Chondrocyte (in vitro differentiated cells): ENCODE measurements around the gene MBD3. TPM values are rescaled to one million over a fixed set of nuclear protein-coding genes. Genes with fewer than 3 reads are reported as not detected.

Experiments
- DNase-seq: peaks from one replicate; pipeline ENCODE4 v3.0.0; 2021; ENCODE audit warnings: mixed read lengths, low spot score
- H3K27ac Mint-ChIP-seq: one replicate; pipeline ENCODE4 v1.8.0; 2021; ENCODE audit warnings: mild to moderate bottlenecking, moderate library complexity, mixed read lengths; ENCODE audit not compliant: unreplicated experiment
- H3K27me3 Mint-ChIP-seq: 2 replicates; pipeline ENCODE4 v1.8.0; 2021; ENCODE audit warnings: low read depth, mixed read lengths
- H3K36me3 Mint-ChIP-seq: 2 replicates; pipeline ENCODE4 v1.8.0; 2021; ENCODE audit warnings: low read depth, mixed read lengths
- H3K4me1 Mint-ChIP-seq: 2 replicates; pipeline ENCODE4 v1.8.0; 2021; ENCODE audit warnings: low read depth, mild to moderate bottlenecking, mixed read lengths
- H3K4me3 Mint-ChIP-seq: one replicate; pipeline ENCODE4 v1.8.0; 2021; ENCODE audit warnings: mild to moderate bottlenecking, moderate library complexity, mixed read lengths; ENCODE audit not compliant: unreplicated experiment
- H3K9me3 Mint-ChIP-seq: 2 replicates; pipeline ENCODE4 v1.8.0; 2021; ENCODE audit warnings: low read depth, mixed read lengths
- CTCF ChIP-seq: fragments of 200-600 bp; sonication (generic); IDR thresholded peaks from 2 replicates; pipeline ENCODE4 v1.5.0; 2021; ENCODE audit warnings: antibody characterized with exemption, mild to moderate bottlenecking, moderate library complexity
- total RNA-seq: library from RNA; stranded (reverse); gene quantifications from 3 replicates; pipeline ENCODE4 v1.2.1, GENCODE V29; 2021

The MBD3 gene
- total RNA-seq, 1 donor from 2014 or later, result 83.6 TPM

GRCh38 chr19:1592024-1592754 is 476 bp downstream of the MBD3 start:
- DNase-seq, result no peak
- no peaks in the 10 kb centered on the region for H3K36me3 Mint-ChIP-seq
- H3K4me1 Mint-ChIP-seq, result peaks cover 30% of the 10 kb centered on the region
- no peak for TF ChIP-seq CTCF
- peak overlapping the region; percentile 86 for H3K4me3 Mint-ChIP-seq
- no peaks in the 10 kb centered on the region for H3K9me3 Mint-ChIP-seq
- no peaks in the 10 kb centered on the region for H3K27me3 Mint-ChIP-seq
- H3K27ac Mint-ChIP-seq, result peak overlapping the region; percentile 85

GRCh38 chr19:1591421-1592023 is 1.1 kb downstream of the MBD3 start:
- peak overlapping the region; percentile 85 for H3K27ac Mint-ChIP-seq
- H3K27me3 Mint-ChIP-seq, result no peaks in the 10 kb centered on the region
- TF ChIP-seq CTCF, result no peak
- H3K4me1 Mint-ChIP-seq, result peaks cover 30% of the 10 kb centered on the region
- H3K36me3 Mint-ChIP-seq, result no peaks in the 10 kb centered on the region
- H3K9me3 Mint-ChIP-seq, result no peaks in the 10 kb centered on the region
- H3K4me3 Mint-ChIP-seq, result peak overlapping the region; percentile 86
- DNase-seq, result no peak

- H3K9me3 Mint-ChIP-seq, result no peaks in the 10 kb centered on the region
- DNase-seq, result no peak
- H3K27ac Mint-ChIP-seq, result peak overlapping the region; percentile 85
Observed at GRCh38 chr19:1590641-1591397, 1.8 kb downstream of the MBD3 start.

GRCh38 chr19:1587872-1588271 is 4.8 kb downstream of the MBD3 start:
- Mint-ChIP-seq H3K36me3 (peaks cover 4% of the 10 kb centered on the region), H3K9me3 (no peaks in the 10 kb centered on the region), H3K27ac (peak overlapping the region; percentile 32), H3K4me1 (peaks cover 31% of the 10 kb centered on the region), H3K27me3 (no peaks in the 10 kb centered on the region), H3K4me3 (no peak overlapping the region)
- no peak for DNase-seq
- TF ChIP-seq CTCF, result no peak

More at GRCh38 chr19:1590641-1591397, 1.8 kb downstream of the MBD3 start:
- Mint-ChIP-seq H3K27me3 (no peaks in the 10 kb centered on the region), H3K4me1 (peaks cover 33% of the 10 kb centered on the region), H3K36me3 (no peaks in the 10 kb centered on the region), H3K4me3 (peak overlapping the region; percentile 86)
- peak; percentile 53 for TF ChIP-seq CTCF

- H3K4me1 Mint-ChIP-seq, result peaks cover 16% of the 10 kb centered on the region
- TF ChIP-seq CTCF, result no peak
- H3K27me3 Mint-ChIP-seq, result no peaks in the 10 kb centered on the region
- H3K27ac Mint-ChIP-seq, result no peak overlapping the region
- no peak overlapping the region for H3K4me3 Mint-ChIP-seq
- no peaks in the 10 kb centered on the region for H3K9me3 Mint-ChIP-seq
- peaks cover 10% of the 10 kb centered on the region for H3K36me3 Mint-ChIP-seq
- no peak for DNase-seq
Observed at GRCh38 chr19:1585243-1585580, 7.5 kb downstream of the MBD3 start.
